ENCODE measurements around the gene MKNK1.

MKNK1 gene

DNA sequence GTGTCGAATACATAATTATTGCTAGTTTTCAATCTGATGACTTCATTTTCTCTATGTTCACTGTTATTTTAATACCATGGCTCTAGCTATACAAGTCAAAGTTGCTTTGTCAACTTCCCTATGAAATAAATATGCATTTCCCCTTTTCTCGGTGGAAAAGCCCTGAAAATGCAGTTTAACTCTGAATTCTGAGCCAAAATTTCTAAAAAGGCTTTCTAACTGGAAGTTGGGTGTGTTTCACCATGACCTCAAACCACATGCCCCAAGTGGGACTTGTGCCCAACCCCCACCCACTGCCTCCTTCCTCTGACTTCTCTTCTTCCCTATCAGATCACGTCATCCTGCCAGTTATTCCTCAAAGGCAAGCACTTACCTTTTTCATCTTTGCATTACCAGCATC lies 8.9 kb downstream of the MKNK1 start:
- no peak overlapping the region for H3K4me3 ChIP-seq (replicated peaks; ENCODE audit: insufficient read depth, low read length)
- peak; percentile 84 to 94 for DNase-seq (ENCODE audit: low read depth in 1 of 2, low spot score in 1 of 2)
- no peaks in the 10 kb centered on the region for H3K27me3 ChIP-seq (ENCODE audit: insufficient read depth, poor library complexity, severe bottlenecking)

GRCh38 chr1:46594063-46594462 lies 10.0 kb downstream of the MKNK1 start:
- H3K27ac ChIP-seq (replicated peaks), result peak overlapping the region; percentile 74; the same call in 1 of the 2 replicates
- no peak overlapping the region for H3K4me3 ChIP-seq (replicated peaks; ENCODE audit: insufficient read depth, low read length)
- no peak for TF ChIP-seq REST (IDR thresholded peaks at IDR 0.05; ENCODE audit: insufficient replicate concordance, low read depth)
- TF ChIP-seq SPI1 (IDR thresholded peaks at IDR 0.05; ENCODE audit: borderline replicate concordance, low read depth), result no peak
- no peak for TF ChIP-seq CTCF (IDR thresholded peaks at IDR 0.05; ENCODE audit: insufficient read depth, low read length)
- TF ChIP-seq POLR2AphosphoS5 (IDR thresholded peaks at IDR 0.05; ENCODE audit: low read depth), result no peak
- no peak for TF ChIP-seq GABPA (IDR thresholded peaks at IDR 0.05; ENCODE audit: low read depth)
- H3K27me3 ChIP-seq (ENCODE audit: insufficient read depth, poor library complexity, severe bottlenecking), result no peaks in the 10 kb centered on the region
- no peak for DNase-seq (ENCODE audit: low read depth in 1 of 2, low spot score in 1 of 2)

More for the DNA sequence above, 8.9 kb downstream of the MKNK1 start:
- peak overlapping the region; percentile 74 for H3K27ac ChIP-seq (replicated peaks)
- peak; percentile 95 for TF ChIP-seq SPI1 (IDR thresholded peaks at IDR 0.05; ENCODE audit: borderline replicate concordance, low read depth)
- TF ChIP-seq POLR2AphosphoS5 (IDR thresholded peaks at IDR 0.05; ENCODE audit: low read depth), result peak; percentile 63
- no peak for TF ChIP-seq GABPA (IDR thresholded peaks at IDR 0.05; ENCODE audit: low read depth)
- TF ChIP-seq CTCF (IDR thresholded peaks at IDR 0.05; ENCODE audit: insufficient read depth, low read length), result no peak
- no peak for TF ChIP-seq REST (IDR thresholded peaks at IDR 0.05; ENCODE audit: insufficient replicate concordance, low read depth)

DNA sequence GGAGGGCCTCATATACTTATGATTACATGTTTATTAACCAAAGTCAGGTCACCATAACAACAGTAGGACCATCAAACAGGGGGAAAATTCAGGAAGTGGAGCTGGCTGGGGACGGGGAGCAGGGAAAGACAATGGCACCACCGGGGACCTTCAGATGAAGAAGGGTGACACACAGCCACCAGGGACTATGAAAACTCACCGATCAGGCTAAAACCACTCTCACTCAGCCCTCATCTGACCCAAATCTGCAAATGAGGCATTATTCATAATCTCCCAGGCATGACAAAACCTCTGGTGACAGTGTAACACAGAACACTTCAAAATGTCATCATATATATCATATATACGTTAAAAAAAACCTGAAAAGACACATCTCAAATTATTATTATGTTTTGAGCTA lies 11.2 kb downstream of the MKNK1 start:
- Histone ChIP-seq H3K27me3 (ENCODE audit: insufficient read depth, poor library complexity, severe bottlenecking) (no peaks in the 10 kb centered on the region), H3K4me3 (replicated peaks; ENCODE audit: insufficient read depth, low read length) (no peak overlapping the region), H3K27ac (replicated peaks) (no peak overlapping the region)
- no peak for DNase-seq (ENCODE audit: low read depth in 1 of 2, low spot score in 1 of 2)
- TF ChIP-seq SPI1 (IDR thresholded peaks at IDR 0.05; ENCODE audit: borderline replicate concordance, low read depth) (no peak), GABPA (IDR thresholded peaks at IDR 0.05; ENCODE audit: low read depth) (no peak), CTCF (IDR thresholded peaks at IDR 0.05; ENCODE audit: insufficient read depth, low read length) (no peak), POLR2AphosphoS5 (IDR thresholded peaks at IDR 0.05; ENCODE audit: low read depth) (no peak), REST (IDR thresholded peaks at IDR 0.05; ENCODE audit: insufficient replicate concordance, low read depth) (no peak)

Measured in HL-60 (cell line).